Measurements from ENCODE around the gene SNX24.

SNX24 gene

GRCh38 chr5:123035918-123036390 lies 190.5 kb downstream of the SNX24 start:
- in situ Hi-C loops (cut with HindIII; ENCODE audit: low sequenced_read_pairs): no loop called here
- TF ChIP-seq, protein P1, sequence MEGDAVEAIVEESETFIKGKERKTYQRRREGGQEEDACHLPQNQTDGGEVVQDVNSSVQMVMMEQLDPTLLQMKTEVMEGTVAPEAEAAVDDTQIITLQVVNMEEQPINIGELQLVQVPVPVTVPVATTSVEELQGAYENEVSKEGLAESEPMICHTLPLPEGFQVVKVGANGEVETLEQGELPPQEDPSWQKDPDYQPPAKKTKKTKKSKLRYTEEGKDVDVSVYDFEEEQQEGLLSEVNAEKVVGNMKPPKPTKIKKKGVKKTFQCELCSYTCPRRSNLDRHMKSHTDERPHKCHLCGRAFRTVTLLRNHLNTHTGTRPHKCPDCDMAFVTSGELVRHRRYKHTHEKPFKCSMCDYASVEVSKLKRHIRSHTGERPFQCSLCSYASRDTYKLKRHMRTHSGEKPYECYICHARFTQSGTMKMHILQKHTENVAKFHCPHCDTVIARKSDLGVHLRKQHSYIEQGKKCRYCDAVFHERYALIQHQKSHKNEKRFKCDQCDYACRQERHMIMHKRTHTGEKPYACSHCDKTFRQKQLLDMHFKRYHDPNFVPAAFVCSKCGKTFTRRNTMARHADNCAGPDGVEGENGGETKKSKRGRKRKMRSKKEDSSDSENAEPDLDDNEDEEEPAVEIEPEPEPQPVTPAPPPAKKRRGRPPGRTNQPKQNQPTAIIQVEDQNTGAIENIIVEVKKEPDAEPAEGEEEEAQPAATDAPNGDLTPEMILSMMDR (IDR thresholded peaks at IDR 0.05; ENCODE audit: low read depth, low read length, missing control alignments): no peak
- peak overlapping the region; percentile 68 for H3K4me3 ChIP-seq (ENCODE audit: low read depth, low read length)
- DNase-seq (ENCODE audit: low read depth): peak; percentile 5

DNA sequence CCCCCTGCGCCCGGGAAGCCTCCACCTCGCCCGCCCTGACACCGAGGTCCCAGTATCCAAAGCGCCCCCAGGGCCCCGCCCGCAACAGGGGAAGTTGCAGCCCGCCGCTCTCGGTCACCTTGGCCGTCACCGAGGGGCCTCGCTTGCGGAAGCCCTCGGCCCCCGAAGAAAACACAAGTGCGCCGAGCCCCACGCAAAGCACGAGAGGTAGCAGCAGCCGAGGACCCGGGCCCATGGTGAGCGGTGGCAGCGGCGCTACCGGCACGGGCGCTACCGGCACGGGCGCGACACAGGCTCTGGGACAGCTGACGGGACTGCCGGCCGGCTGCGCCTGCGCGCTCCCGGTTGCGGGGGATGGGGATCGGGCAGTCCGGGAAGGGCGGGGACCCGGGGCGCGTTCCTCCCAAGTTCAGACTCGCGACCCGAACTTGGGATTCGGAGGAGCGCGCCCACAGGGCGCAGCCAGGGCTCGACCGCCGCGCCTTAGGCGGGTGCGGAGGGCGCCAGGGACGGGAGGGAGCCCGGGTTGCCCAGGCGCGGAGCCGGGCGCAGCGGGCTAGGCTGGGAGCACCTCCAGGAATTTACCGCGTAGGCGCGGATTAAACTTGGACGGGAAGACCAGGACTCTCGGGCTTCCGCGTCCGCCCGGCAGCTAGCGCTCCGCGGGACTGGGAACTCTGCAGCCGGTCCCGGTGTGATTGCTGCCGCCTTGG lies 191.1 kb downstream of the SNX24 start, which contains the start of gene PPIC:
TSS of gene PPIC (minus strand) at position 335 of the 713 bp plus-strand sequence. CDS start at position 235, 100 bp downstream.
- in situ Hi-C loops (cut with HindIII; ENCODE audit: low sequenced_read_pairs): no loop called here
- H3K4me3 ChIP-seq (ENCODE audit: low read depth, low read length): peak within 1 kb of the TSS; percentile 68
- peak; percentile 33 for DNase-seq (ENCODE audit: low read depth)
- TF ChIP-seq, protein P1 (IDR thresholded peaks at IDR 0.05; ENCODE audit: low read depth, low read length, missing control alignments): no peak

- in situ Hi-C loops (cut with HindIII; ENCODE audit: low sequenced_read_pairs): no loop called here
- H3K4me3 ChIP-seq (ENCODE audit: low read depth, low read length): peak overlapping the region; percentile 68
- TF ChIP-seq, protein P1 (IDR thresholded peaks at IDR 0.05; ENCODE audit: low read depth, low read length, missing control alignments): no peak
- DNase-seq (ENCODE audit: low read depth): peak; percentile 0
Measured at GRCh38 chr5:123037104-123037418, 191.6 kb downstream of the SNX24 start.

GRCh38 chr5:123039673-123040072 lies 194.3 kb downstream of the SNX24 start:
- DNase-seq (ENCODE audit: low read depth): no peak
- in situ Hi-C loops (cut with HindIII; ENCODE audit: low sequenced_read_pairs): no loop called here
- H3K4me3 ChIP-seq (ENCODE audit: low read depth, low read length): no peak overlapping the region
- TF ChIP-seq, protein P1 (IDR thresholded peaks at IDR 0.05; ENCODE audit: low read depth, low read length, missing control alignments): no peak

GRCh38 chr5:123044926-123045617 lies 199.7 kb downstream of the SNX24 start:
- H3K4me3 ChIP-seq (ENCODE audit: low read depth, low read length): no peak overlapping the region
- DNase-seq (ENCODE audit: low read depth): no peak
- in situ Hi-C loops (cut with HindIII; ENCODE audit: low sequenced_read_pairs): no loop called here
- TF ChIP-seq, protein P1 (IDR thresholded peaks at IDR 0.05; ENCODE audit: low read depth, low read length, missing control alignments): no peak

DNA sequence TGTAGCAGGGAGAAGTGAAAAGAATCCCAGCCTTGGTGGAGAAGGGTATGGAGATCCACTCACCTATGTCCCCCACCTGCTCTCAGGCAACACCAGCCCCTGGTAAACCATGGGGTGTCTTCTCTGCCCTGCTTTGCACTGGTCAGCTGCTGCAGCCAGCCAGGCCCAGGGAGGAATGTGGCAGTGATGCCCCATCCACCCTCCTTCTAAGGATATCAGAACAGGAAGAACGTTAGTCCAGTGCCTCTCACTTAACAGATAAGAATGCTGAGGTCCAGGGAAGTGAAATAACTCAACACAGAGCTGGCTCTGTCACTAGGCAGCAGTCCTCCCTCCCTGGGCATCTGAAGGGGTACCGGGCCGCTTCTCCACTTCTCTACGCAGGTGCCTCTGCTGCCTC lies 200.8 kb downstream of the SNX24 start:
- H3K4me3 ChIP-seq (ENCODE audit: low read depth, low read length): no peak overlapping the region
- in situ Hi-C loops (cut with HindIII; ENCODE audit: low sequenced_read_pairs): no loop called here
- TF ChIP-seq, protein P1 (IDR thresholded peaks at IDR 0.05; ENCODE audit: low read depth, low read length, missing control alignments): no peak
- DNase-seq (ENCODE audit: low read depth): no peak

Data from astrocyte of the cerebellum (primary cell).